ENCODE results near the gene CACNA1I. TPM values are rescaled to one million over a fixed set of nuclear protein-coding genes. Genes with fewer than 3 reads are reported as not detected.

The CACNA1I gene
- total RNA-seq, 1 donor from 2014 or later, result 0.11 TPM

GRCh38 chr22:39710380-39711150 lies 140.0 kb downstream of the CACNA1I start:
- no peaks in the 10 kb centered on the region for H3K36me3 ChIP-seq
- Mint-ChIP-seq H3K4me1 (peaks cover 43% of the 10 kb centered on the region), H3K27ac (no peak overlapping the region), H3K9me3 (no peaks in the 10 kb centered on the region), H3K4me3 (no peak overlapping the region), H3K27me3 (ENCODE audit: insufficient read depth, low read depth) (peaks cover 4% of the 10 kb centered on the region), H3K36me3 (no peaks in the 10 kb centered on the region)
- H3K9me3 ChIP-seq (ENCODE audit: low read depth), result no peaks in the 10 kb centered on the region
- no peak overlapping the region for H3K4me3 ChIP-seq
- H3K4me2 ChIP-seq, result no peak overlapping the region
- TF ChIP-seq CTCF (IDR thresholded peaks at IDR 0.05) (no peak), EZH2phosphoT487 (IDR thresholded peaks at IDR 0.05) (no peak), EZH2 (IDR thresholded peaks at IDR 0.05) (no peak)
- peaks cover 6% of the 10 kb centered on the region for H4K20me1 ChIP-seq (ENCODE audit: low read depth)
- no peak overlapping the region for H2AFZ ChIP-seq (replicated peaks)
- no peak overlapping the region for H3K9ac ChIP-seq
- H3K4me1 ChIP-seq, result peaks cover 28% of the 10 kb centered on the region
- peaks cover 11% of the 10 kb centered on the region for H3K27me3 ChIP-seq
- no peak for DNase-seq (ENCODE audit: low spot score)
- peaks cover 11% of the 10 kb centered on the region for H3F3A ChIP-seq (ENCODE audit: low read depth)
- H3K79me2 ChIP-seq (ENCODE audit: low read depth), result no peaks in the 10 kb centered on the region
- no peak overlapping the region for H3K27ac ChIP-seq

GRCh38 chr22:39712081-39712480 lies 141.5 kb downstream of the CACNA1I start:
- DNase-seq (ENCODE audit: low spot score), result no peak
- peaks cover 14% of the 10 kb centered on the region for H3K4me1 ChIP-seq
- H3K36me3 Mint-ChIP-seq, result no peaks in the 10 kb centered on the region
- no peak overlapping the region for H3K27ac Mint-ChIP-seq
- H3K4me3 ChIP-seq, result no peak overlapping the region
- peaks cover 11% of the 10 kb centered on the region for H3K27me3 ChIP-seq
- peaks cover 45% of the 10 kb centered on the region for H3K4me1 Mint-ChIP-seq
- TF ChIP-seq CTCF (IDR thresholded peaks at IDR 0.05) (no peak), EZH2 (IDR thresholded peaks at IDR 0.05) (no peak), EZH2phosphoT487 (IDR thresholded peaks at IDR 0.05) (no peak)
- H3K36me3 ChIP-seq, result no peaks in the 10 kb centered on the region
- H3K9me3 Mint-ChIP-seq, result no peaks in the 10 kb centered on the region
- no peak overlapping the region for H3K9ac ChIP-seq
- no peak overlapping the region for H3K27ac ChIP-seq
- no peaks in the 10 kb centered on the region for H3K9me3 ChIP-seq (ENCODE audit: low read depth)
- no peaks in the 10 kb centered on the region for H3K79me2 ChIP-seq (ENCODE audit: low read depth)
- peaks cover 8% of the 10 kb centered on the region for H3K27me3 Mint-ChIP-seq (ENCODE audit: insufficient read depth, low read depth)
- H3K4me2 ChIP-seq, result no peak overlapping the region
- H3F3A ChIP-seq (ENCODE audit: low read depth), result peaks cover 11% of the 10 kb centered on the region
- H3K4me3 Mint-ChIP-seq, result peak overlapping the region; percentile 31
- peaks cover 6% of the 10 kb centered on the region for H4K20me1 ChIP-seq (ENCODE audit: low read depth)
- H2AFZ ChIP-seq (replicated peaks), result no peak overlapping the region

GRCh38 chr22:39712751-39713525 lies 142.4 kb downstream of the CACNA1I start:
- H3K27me3 ChIP-seq, result peaks cover 11% of the 10 kb centered on the region
- no peak for TF ChIP-seq CTCF (IDR thresholded peaks at IDR 0.05)
- no peak for TF ChIP-seq EZH2 (IDR thresholded peaks at IDR 0.05)
- no peak for TF ChIP-seq EZH2phosphoT487 (IDR thresholded peaks at IDR 0.05)
- peak overlapping the region; percentile 21 for H3K4me2 ChIP-seq
- no peak overlapping the region for H3K4me3 ChIP-seq
- H3K9me3 Mint-ChIP-seq, result no peaks in the 10 kb centered on the region
- peak; percentile 45 for DNase-seq (ENCODE audit: low spot score)
- peaks cover 49% of the 10 kb centered on the region for H3K4me1 Mint-ChIP-seq
- no peak overlapping the region for H3K9ac ChIP-seq
- no peak overlapping the region for H3K4me3 Mint-ChIP-seq
- peaks cover 11% of the 10 kb centered on the region for H3F3A ChIP-seq (ENCODE audit: low read depth)
- H3K27ac Mint-ChIP-seq, result peak overlapping the region; percentile 23
- H3K4me1 ChIP-seq, result peaks cover 14% of the 10 kb centered on the region
- peaks cover 8% of the 10 kb centered on the region for H3K27me3 Mint-ChIP-seq (ENCODE audit: insufficient read depth, low read depth)
- H3K9me3 ChIP-seq (ENCODE audit: low read depth), result no peaks in the 10 kb centered on the region
- H3K36me3 Mint-ChIP-seq, result no peaks in the 10 kb centered on the region
- no peaks in the 10 kb centered on the region for H3K36me3 ChIP-seq
- H3K79me2 ChIP-seq (ENCODE audit: low read depth), result no peaks in the 10 kb centered on the region
- H4K20me1 ChIP-seq (ENCODE audit: low read depth), result peaks cover 6% of the 10 kb centered on the region
- H3K27ac ChIP-seq, result no peak overlapping the region
- H2AFZ ChIP-seq (replicated peaks), result no peak overlapping the region
